Measurements from ENCODE around the gene MGLL.

DNA sequence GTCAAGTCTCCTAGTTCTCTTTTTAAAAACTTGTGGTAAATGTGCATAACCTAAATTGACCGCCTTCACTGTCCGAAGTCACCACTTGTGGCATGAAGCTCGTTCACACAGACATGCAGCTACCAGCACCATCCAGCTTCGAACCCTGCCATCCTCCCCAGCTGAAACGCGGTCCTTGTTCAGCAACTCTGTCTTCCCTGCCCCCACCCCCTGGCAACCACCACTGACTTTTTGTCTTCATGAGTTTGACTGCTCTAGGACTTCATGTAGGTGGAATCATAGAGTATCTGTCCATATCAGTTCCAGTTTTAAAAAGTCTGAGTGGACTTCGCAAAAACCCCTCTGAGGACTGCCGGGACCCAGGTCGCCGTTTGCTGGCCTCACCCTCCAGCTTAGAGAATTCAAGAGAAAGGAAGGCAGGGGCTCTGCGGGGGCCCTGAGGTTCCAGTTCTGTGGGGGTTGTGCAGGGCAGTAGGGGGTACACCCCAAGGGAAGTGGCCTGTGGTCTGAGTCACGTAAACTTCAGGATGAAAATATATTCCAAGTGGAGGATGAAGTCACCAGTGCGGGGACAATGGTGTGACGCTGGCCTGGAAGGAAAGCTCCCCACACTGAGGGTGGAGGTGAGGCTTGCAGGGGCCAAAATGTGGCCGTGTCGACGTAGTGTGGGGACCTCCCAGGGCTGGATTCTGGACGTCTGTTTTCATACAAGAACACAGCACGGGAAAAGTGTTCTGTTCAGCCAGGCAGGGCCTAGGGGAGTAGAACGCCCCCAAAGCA lies 82.0 kb downstream of the MGLL start:
- TF ChIP-seq, protein P1, sequence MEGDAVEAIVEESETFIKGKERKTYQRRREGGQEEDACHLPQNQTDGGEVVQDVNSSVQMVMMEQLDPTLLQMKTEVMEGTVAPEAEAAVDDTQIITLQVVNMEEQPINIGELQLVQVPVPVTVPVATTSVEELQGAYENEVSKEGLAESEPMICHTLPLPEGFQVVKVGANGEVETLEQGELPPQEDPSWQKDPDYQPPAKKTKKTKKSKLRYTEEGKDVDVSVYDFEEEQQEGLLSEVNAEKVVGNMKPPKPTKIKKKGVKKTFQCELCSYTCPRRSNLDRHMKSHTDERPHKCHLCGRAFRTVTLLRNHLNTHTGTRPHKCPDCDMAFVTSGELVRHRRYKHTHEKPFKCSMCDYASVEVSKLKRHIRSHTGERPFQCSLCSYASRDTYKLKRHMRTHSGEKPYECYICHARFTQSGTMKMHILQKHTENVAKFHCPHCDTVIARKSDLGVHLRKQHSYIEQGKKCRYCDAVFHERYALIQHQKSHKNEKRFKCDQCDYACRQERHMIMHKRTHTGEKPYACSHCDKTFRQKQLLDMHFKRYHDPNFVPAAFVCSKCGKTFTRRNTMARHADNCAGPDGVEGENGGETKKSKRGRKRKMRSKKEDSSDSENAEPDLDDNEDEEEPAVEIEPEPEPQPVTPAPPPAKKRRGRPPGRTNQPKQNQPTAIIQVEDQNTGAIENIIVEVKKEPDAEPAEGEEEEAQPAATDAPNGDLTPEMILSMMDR (IDR thresholded peaks at IDR 0.05 in 4 of 5, conservative IDR thresholded peaks at IDR 0.05 in 1 of 5), result no peak
- TF ChIP-seq POLR2A (IDR thresholded peaks at IDR 0.05), result no peak

All from gastrocnemius medialis (tissue), 4 donors.